ENCODE measurements around the gene USP22. TPM values are rescaled to one million over a fixed set of nuclear protein-coding genes. Genes with fewer than 3 reads are reported as not detected.
A peak's percentile ranks its signal among the peaks of the same experiment; 100 is the strongest.
"Not testable (repeated sequence)": the region's sequence is repeated elsewhere in the genome, so short reads cannot be mapped to it uniquely, and the experiment has no call there.

The USP22 gene
- 125 and 148 TPM in 2 replicates for total RNA-seq (2014; rRNA removed; shearing (Covaris generic))
- 111 and 124 TPM in 2 replicates for polyA plus RNA-seq (2014; cell fraction: nucleus; rRNA removed)

DNA sequence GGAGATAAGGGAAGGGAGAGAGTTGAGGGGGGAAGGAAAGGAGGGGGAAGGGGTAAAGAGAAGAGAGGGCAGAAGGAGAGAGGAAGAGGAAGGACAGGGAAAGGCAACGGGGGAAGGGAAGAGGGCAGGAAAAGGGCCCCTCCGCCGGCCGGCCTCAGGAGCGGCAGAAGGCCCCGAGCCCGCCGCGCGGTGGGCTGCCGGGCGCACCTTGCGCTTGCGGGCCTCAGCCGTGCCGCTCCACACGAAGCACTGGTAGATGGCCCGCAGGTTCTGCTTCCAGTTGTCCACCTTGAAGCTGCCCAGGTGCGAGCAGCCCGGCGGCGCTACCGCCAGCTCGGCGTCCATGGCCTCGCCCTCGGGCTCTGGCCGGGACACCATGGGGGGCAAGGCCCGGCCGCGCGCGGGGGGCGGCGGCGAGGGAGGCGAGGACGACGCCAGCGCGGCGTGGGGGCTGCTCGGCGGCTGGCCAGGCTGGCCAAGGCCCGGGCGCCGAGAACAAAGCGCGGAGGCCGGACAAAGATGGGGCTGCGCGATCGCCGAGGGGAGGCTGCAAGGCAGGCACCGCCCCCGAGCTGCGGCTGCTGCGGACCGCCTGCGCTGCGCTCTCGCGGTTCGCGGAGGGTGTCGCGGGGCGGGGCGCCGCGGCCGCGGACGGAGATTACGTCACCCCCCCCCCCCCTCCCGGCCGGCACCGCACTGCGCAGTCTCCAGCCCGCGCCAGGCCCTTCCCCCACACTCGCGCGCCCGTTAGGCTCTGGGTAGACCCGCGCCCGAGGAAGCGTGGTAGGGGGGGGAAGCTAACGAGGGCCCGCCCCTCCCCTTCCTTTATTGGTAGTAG lies at the start of gene USP22:
Gene USP22, minus strand, starts transcription at position 554 of the 838 bp plus-strand sequence. Its CDS starts 176 bp downstream, at position 378.
- no peak for DNase-seq (ENCODE audit: extremely low read depth, low read depth)

DNA sequence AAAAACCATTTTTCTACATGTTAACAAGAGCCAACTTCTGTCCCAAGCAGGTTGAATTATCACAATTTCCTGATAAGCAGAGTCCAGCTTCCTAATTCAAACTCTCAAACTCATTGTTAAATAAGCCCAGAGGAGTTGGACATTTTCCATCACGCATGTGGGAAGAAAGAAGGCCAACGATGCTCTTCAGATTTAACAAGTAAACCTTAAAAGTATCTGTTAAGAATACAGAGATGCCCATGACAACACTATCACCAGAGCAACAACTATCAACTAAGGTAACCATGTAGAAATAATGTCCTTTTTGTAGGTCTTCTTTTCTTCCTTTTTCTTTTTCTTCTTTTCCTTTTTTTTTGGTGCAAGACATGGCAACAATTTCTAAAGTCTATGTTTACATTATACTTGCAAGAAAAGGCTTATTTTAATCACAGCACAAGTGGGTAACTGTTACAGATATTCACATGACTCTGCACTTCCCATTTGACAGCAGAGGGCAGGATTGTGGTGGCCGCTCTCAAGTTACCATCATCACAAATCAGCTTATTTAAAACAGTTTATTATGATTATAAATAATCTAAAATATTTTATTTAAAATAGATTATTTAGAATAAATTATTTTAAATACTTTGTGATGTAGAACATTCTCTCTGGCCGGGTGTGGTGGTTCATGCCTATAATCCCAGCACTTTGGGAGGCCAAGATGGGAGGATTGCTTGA lies 48.2 kb upstream of the USP22 start:
- no peak for DNase-seq (ENCODE audit: extremely low read depth, low read depth)

DNA sequence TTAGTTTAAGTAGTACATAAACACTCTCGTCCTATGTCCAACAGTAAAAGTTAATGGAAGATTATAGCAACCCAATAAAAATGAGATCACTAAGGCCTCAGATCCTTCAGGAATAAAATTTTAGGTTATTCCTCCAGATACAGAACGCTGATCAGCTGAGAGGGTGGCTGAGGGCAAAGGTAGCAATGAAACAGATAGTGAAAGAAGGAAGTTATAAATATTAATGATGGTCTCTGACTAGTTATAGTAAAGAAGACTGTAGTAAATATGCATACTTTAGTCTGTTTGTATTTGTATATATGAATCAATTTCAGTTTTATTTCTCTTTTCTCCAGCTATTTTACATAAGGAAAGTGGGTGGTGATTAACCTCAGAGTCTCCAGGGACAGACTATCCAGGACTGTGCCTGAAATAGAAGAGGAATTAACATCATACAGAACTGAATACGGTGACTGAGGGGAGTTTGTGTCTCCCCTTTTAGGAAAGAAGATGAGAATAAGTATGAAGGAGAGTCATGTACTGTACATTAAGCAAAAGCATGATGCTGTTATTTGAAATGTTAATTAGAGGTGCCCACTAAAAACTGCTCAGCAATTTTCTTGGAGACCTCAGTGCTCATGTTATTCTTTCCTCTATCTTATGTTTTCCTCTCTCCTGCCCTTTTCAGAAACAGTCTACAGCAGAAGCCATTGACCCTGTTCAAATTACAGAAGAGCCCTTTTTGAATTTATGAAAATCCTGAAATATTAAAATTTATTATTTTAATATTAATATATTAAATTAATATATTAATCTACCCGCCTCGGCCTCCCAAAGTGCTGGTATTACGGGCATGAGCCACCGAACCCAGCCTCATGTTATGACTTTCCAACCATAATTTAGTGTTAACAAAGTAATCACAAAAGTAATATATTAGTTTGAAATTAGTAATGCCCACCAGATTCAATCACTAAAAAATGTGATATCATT lies 47.4 kb upstream of the USP22 start:
- no peak for DNase-seq (ENCODE audit: extremely low read depth, low read depth)

- no peak for DNase-seq (ENCODE audit: extremely low read depth, low read depth)
Measured at GRCh38 chr17:21089145-21089544, 46.3 kb upstream of the USP22 start.

DNA sequence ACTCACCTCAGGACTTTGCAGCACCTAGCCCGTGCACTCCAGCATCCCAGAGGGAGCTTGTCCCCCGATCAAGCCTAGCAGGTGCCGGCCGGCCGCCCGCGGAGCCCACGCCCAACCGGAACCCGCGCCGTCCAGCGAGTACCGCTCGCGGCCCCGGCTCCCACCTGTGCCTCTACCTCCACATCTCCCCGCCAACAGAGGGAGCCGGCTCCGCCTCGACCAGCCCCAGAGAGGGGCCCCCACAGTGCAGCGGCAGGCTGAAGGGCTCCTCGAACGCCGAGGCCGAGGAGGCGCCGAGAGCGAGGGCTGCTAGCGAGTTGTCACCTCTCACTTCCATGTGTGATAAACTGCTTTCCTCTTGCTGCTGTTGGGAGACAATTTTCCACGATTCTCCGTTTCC lies 42.9 kb upstream of the USP22 start:
- no peak for DNase-seq (ENCODE audit: extremely low read depth, low read depth)

DNA sequence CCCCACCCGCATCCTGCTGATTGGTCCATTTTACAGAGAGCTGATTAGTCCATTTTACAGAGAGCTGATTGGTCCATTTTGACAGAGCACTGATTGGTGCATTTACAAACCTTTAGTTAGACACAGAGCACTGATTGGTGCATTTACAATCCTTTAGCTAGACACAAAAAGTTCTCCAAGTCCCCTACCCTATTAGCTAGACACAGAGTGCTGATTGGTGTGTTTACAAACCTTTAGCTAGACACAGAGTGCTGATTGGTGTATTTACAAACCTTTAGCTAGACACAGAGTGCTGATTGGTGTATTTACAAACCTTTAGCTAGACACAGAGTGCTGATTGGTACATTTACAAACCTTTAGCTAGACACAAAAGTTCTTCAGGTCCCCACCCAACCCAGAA lies 42.5 kb upstream of the USP22 start:
- DNase-seq (ENCODE audit: extremely low read depth, low read depth): not testable (repeated sequence)

DNA sequence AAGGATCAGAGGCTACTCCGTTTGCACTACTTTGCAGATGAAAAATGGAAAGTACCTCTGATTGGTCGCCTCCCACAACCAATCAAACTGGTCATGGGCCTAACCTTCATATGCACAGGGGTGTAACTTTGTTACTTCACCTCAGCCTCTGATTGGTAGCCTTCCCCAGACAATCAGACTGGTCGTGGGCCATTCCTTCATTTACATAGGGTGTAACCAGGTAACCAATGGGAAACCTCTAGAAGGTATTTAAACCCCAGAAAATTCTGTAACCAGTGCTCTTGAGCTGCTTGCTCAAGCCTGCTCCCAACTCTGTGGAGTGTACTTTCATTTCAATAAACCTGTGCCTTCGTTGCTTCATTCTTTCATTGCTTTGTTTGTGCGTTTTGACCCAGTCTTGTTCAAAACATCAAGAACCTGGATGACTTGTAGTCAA lies 39.2 kb upstream of the USP22 start:
- DNase-seq (ENCODE audit: extremely low read depth, low read depth): peak; percentile 21

DNA sequence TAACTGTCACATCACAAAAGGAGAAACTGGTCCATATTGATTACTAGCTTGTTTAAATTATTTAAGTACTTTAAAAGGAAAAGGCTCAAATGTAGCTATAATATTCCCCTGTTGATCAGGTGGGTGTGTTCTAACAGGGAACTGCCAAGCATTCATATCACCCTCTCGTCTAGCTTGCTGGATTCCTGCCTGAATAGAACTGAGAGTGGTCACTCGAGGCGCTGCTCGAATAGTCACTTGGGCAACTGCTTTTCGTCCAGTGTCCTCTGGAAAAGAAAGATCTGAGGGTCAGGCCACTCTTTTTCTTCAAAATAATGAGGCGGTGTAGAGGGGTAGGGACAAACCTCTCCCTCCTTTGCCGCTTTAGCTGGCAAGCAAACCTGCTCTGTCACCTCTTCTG lies 36.4 kb upstream of the USP22 start:
- DNase-seq (ENCODE audit: extremely low read depth, low read depth): no peak

GRCh38 chr17:21078016-21078780 lies 35.4 kb upstream of the USP22 start:
- DNase-seq (ENCODE audit: extremely low read depth, low read depth): no peak

DNA sequence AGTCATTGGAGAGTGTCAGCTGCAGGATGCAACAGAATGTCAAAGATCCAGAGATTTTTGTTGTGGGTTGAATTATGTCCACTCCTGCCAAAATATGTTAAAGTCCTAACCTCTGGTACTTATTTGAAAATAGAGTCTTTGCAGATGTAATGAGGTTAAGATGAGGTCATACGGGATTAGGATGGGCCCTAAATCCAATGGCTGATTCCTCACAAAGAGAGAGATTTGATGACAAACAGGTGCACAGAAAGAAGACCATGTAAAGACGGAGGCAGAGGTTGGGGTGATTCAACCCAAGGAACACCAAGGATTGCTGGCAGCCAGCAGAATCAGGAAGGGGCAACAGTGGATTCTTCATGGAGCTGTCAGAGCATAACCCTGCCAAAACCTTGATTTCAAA lies 34.5 kb upstream of the USP22 start:
- no peak for DNase-seq (ENCODE audit: extremely low read depth, low read depth)

DNA sequence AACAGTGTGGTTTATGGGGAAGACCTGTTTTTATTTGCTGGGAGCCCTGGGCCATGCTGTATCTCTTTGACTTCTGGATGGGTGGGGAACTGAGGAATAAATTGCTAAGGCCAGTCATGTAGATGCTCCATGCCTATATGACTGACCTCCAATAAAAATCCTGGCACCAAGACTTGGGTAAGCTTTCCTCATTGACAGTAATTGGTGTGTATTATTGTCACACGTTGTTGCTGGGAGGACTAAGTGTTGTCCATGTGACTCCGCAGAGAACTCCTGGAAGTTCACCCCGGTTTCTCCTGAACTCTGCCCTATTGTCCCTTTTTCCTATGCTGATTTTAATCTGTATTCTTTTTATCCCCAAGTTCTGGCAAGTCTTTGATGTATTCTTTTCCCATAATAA lies 33.4 kb upstream of the USP22 start:
- no peak for DNase-seq (ENCODE audit: extremely low read depth, low read depth)

- DNase-seq (ENCODE audit: extremely low read depth, low read depth): no peak
Measured at GRCh38 chr17:21075739-21076085, 32.9 kb upstream of the USP22 start.

DNA sequence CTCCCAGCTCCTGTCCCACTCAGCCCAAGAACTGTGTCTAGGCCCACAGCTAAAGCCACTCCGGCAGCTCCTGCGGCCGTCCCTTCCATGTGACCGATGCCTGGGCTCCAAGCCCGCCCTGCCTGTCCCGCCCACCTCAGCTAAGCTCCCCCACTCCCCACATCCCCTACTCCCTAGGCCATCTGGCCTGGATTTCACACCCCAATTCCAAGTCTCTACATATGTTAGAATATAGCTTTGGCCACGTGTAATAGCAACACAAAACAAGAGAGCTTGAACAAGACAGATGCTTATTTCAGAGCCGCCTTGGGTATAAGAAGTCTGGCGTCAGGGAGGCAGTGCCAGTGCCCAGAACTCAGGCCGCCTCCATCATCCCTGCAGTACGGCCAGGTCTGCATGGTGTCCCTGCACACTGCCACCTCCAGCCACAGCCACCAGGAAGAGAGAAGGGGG lies 30.0 kb upstream of the USP22 start:
- no peak for DNase-seq (ENCODE audit: extremely low read depth, low read depth)

DNA sequence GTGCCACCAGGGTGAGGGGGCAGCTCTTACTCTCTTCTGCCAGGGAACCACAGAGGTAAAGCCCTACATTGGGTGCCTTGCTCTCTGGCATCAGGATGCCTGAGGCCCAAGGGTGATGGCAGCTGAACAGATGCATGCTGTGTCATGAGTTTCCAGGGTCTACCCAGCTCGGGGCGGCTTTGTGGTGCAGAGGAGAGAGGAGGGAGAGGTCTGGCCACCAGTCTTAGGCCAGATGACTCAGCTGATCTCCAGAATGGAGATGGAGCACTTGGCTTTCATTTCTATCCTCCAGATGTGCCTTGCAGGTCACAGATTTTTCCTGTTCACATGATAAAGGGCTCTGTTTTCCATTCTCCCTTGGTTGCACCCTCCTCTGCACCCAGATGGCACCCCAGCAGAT lies 23.6 kb upstream of the USP22 start:
- no peak for DNase-seq (ENCODE audit: extremely low read depth, low read depth)

GRCh38 chr17:21061971-21062526 lies 19.2 kb upstream of the USP22 start:
- DNase-seq (ENCODE audit: extremely low read depth, low read depth): no peak

DNA sequence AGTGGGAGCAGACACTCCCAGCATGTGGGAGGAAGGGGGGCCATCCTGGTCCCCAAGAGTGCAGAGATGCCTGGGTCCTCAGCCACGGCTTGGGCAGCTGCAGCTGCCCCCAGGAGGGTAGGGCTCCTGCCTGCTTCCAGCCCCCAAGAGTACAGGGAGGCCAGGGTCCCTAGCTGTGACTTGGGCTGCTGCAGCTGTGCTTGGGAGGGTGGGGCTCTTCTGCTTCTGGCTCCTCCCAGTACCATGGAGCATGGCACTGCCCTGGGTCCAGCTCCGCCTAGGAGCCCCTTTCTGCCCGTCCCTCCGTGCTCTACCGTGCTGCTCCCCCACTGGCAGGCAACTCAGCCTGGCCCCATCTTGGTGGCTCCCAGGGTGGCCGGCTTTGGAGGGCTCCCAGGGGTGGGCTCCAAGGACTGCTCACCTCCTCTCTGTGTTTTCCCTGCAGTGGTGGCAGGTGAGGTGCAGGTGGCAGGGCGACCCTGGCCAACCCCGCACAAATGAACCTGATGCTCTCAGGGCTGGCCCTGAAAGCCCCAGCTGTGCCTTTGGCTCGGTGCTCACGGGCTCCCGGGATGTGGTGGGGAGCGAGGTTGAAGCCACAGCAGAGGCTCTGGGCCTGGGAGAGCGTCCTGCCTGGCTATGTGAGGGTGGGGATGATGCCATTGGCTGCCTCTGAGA lies 18.5 kb upstream of the USP22 start:
- no peak for DNase-seq (ENCODE audit: extremely low read depth, low read depth)

DNA sequence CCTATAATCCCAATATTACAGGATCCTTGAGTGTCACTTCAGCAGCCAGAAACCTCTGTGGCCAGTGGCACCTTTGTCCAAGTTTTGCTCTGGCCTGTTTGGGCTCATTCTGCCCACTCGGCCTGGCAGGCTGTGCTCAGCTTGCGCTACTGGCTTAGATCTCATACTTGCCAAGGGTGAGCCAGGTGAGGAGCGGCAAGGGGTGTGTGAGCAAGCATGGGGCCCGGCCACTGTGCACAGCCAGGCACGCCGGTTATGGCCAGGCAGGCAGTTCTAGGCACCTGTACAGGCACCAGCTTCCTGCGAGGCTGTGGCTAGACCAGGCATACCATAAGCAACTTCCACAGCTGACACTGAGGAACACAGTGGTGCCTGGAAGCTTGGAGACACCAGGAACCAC lies 16.9 kb upstream of the USP22 start:
- no peak for DNase-seq (ENCODE audit: extremely low read depth, low read depth)

- no peak for DNase-seq (ENCODE audit: extremely low read depth, low read depth)
Measured at GRCh38 chr17:21058098-21058893, 15.5 kb upstream of the USP22 start.
